NCI-H82 (cell line): ENCODE results near the gene TM9SF2.
A peak's percentile ranks its signal among the peaks of the same experiment; 100 is the strongest.
"Not testable (repeated sequence)": the region's sequence is repeated elsewhere in the genome, so short reads cannot be mapped to it uniquely, and the experiment has no call there.

ENCODE experiments used
- DNase-seq: peaks from one replicate; lab custom pipeline; 2025; lab: John Stamatoyannopoulos, UW

Gene TM9SF2

DNA sequence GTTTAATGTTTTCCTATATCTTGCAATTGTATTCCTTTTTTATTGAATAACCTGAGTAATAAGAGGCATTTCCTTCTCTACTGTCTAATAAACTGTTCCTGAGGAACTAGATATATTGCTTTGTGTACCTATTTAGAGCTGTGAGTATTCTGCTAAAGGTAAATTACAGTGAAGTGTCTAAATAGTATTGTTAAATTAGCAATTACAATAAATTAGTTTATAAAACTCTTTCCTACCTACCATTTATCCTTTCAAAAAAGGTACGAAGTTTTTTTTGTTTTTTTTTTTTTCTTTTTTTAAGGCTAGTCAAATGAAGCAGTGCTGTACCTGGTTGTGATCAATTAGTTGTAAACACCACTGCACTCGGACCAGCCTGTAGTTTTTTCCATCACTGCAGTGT lies 34.8 kb downstream of the TM9SF2 start:
- DNase-seq = no peak

DNA sequence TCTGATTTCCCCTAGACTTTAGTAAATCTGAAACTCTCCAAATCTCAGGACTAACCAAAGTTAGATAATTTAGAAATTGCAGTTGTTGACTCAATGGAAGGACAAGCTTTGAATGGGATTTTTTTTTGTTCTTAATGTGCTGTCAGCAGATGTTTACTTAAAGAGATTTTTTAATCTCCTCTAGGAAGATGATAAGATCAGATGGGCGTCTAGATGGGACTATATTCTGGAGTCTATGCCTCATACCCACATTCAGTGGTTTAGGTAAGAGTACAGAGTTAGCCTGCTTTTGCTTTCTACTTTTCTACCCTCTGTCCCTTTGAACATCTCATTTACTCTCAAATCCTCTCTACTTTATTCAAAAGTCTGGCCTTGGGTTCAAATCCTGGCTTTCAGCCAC lies 39.3 kb downstream of the TM9SF2 start:
- peak; percentile 84 for DNase-seq

DNA sequence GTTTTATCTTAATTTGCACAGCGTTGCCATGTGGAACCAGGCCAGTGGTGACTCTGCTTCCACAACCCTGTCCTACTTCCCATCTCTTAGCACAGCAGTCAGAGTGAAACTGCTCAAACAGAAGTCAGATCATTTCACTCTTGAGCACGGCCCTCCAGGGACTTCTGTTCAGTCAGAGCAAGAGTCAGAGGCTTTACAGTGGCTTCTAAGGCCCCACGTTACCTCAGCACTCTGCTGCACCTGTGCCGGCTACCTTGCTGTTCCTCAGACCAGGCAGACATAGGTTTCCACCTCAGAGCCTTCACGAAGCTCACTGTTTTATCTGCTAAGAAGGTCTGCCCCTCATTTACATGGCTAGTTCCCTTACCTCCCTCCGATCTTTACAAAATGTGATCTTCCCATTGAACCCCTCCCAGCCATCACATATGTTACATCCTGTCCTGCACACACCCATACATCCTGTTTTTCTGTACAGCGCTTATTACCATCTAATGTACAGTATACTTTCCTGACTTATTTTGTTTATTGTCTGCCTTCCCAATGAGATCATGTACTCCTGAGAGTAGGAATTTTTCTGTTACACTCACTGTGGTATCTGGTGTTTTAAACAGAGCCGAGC lies 41.6 kb downstream of the TM9SF2 start:
- no peak for DNase-seq

DNA sequence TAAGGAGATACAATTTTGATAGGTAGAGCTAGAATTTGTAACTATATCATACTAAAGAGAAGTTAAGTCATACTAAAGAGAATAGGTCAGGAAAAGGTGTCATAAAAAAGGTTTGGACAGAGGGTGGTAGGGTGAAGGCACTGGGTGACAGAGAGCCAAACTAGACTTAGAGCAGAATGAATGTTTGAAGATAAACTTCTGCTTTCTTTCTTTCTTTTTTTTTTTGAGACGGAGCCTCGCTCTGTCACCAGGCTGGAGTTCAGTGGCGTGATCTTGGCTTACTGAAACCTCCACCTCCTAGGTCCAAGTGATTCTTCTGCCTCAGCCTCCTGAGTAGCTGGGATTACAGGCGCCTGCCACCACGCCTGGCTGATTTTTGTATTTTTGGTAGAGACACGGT lies 44.1 kb downstream of the TM9SF2 start:
- no peak for DNase-seq

DNA sequence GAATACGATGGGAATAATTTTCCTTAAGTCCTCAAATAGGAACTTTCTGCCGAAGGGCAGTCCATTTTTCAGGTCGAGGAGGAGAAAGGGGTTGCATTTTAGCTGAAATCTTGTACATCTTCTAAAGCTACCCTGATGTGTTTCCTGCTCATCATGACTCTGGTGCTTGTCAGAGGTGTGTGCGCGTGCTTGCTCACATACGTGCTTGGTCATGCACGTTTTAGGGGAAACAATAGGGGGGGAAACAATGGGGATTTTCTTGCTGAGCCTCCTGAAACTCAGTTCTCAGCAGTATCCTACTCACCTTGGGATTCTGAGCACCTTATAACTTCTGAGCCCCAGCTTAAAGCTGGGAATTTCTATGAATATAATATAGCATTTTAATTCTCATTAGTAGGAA lies 44.7 kb downstream of the TM9SF2 start:
- DNase-seq = no peak

DNA sequence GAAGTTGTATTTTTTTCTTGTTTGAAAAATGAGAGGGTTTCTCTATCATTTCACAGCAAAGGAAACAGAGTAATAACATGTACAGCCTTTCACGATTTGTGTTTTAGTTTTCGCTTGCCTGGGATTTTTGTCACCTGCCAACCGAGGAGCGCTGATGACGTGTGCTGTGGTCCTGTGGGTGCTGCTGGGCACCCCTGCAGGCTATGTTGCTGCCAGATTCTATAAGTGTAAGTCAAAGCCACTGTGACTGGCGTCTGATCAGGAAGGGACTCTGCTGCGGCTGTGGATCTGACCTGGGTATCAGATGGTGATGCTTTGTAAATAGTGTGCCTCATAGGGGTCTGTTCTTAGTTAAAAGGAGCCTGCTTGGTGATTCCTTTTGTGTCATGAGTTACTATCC lies 45.6 kb downstream of the TM9SF2 start:
- DNase-seq = no peak

DNA sequence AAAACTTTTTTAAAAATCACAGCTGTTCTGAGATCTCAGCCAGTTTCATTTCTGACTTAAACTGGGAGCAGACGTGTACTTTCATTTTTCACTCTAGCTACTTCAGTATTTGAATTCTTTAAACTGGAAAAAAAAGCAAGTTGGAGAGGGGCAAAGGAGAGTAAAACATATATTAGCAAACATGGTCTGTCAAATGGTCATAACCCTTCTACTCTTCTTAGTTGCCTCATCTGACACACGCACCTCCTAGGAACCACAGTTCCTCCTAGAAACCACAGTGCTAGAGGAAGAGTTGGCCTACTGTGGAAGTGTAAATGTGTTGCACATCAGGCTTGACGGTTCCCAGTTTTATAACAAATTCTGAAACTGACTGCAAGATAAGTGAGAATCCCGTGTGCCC lies 47.2 kb downstream of the TM9SF2 start:
- no peak for DNase-seq

DNA sequence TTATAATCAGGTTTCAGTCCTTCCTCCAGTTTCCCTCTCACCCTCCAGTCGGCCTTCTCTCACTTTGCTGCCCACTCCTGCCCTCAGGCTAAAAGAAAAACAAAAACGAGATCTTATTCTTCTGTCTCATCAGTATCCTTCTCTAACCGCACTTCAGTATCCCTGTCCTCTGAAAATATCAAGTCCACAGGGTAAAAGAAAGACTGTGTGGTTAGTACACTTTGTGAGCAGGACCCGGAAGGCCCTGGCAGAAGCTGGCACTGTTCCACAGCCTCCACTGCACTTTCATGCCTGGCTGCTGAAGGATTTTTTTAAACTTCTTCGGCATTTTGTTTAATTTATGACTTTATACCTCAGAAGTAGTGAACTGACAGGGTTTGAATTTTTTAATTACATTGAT lies 51.8 kb downstream of the TM9SF2 start:
- no peak for DNase-seq

DNA sequence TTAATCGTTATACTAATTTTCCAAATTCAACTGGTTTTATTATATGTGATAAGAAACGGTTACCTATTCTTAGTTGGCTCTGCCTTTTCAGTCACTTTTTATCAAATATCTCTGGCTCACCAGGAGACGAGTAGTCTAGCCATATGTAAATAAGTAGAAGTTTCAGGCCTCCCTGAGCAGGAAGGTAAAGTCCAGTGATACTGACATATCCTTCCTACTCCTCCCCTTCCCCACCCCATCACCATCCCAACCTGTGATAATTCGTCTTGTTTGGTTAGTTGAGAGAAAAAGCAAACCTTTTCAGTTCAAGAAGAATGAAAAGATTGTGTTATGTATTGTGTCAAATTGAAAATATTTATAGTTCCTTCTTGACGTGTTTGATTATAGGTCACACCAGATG lies 53.9 kb downstream of the TM9SF2 start:
- no peak for DNase-seq

DNA sequence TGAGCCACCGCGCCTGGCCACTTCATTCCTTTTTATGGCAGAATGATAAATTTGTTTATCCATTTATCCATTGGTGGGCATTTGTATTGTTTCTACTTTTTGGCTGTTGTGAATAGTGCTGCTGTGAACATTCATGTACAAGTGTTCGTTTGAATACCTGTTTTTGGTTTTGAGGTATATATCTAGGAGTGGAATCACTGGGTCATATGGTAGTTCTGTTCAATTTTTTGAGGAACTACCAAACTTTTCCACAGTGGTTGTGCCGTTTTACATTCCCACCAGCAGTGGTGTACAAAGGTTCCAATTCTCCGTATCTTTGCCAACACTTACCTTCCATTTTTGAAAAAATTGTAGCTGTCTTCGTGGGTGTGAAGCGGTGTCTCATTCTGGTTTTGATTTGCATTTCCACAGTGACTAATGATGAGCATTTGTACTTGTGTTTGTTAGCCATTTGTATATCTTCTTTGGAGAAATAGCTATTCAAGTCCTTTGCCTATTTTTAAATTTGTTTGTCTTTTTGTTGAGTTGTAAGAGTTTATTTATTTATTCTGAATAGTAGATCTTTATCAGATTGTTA lies 55.7 kb downstream of the TM9SF2 start:
- no peak for DNase-seq

DNA sequence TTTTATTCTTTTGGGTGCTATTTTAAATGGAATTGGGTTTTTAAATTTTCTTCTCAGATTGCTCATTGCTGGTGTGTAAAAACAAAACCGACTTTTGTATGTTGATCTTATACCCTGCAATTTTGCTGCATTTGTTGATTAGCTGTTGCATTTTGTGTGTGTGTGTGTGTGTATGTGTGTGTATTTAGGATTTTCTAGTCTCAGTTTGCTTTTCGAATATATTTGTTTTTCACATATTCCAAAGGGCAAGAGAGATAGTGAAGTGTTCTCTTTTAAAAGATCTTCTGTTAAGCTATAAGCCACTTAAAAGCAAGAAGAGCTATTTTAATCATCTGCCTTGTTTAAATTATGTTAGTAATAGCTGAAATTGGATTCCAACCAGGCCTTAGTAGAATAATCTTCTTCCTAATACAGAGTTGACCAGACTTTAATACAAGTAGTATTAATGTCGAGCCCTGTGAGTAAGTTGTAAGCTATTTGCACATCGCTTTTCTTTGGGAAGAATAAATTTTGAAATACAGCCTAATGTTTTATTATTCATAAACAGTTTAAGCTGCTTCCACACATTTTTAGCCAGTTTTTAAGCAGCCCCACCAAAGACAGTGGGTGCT lies 57.4 kb downstream of the TM9SF2 start:
- peak; percentile 85 for DNase-seq

DNA sequence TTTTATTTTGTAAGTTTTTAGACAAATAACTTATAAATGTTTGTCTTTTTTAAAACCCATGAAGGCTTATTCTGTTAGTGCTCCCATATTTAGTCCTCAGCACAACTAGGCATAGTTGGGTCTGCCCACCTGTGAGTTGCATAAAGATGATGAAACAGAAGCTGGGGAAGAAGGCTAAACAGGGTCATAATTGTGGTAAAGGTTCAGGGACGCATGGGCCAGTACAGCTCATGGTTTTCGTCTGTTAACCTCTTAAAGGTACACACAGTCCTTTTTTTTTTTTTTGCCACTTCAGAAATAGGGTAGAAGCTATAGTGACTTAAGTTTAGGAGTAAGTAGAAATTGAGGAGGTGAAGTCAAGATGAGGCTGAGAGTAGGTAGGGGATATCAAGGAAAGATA lies 58.3 kb downstream of the TM9SF2 start:
- DNase-seq = peak; percentile 36

DNA sequence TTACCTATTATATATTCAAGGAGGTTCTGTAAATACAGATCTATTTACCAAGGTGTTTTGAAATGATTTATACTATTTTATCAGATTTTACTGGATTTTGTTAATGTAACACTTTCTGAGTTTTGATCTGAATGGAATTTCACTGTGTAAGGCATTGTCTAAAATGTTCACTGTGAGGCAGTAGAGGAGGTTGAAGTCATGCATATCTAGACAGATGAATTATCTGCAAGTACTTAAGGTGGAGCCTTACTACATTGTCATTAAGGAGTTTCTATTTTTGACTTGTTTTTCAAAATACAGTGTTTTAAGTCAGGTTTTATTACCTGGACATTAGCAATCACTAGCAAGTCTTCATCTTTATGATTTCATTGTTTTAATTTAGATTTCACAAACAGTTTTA lies 62.1 kb downstream of the TM9SF2 start:
- no peak for DNase-seq

DNA sequence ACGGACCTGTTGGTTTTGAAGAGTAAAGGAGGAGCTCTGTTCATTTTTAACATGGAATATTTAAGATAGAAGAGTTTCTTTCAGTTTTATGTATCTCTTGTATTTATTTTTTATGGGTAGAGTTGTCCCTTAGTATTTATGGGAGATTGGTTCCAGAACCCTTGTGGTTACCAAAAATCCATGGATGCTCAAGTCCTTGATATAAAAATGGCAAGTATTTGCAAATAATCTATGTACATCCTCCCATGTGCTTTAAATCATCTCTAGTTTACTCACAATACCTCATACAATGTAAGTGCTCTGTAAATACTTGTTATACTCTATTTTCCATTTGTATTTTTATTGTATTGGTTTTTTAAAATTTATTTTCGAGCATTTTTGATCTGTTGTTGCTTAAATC lies 63.1 kb downstream of the TM9SF2 start:
- DNase-seq = no peak

DNA sequence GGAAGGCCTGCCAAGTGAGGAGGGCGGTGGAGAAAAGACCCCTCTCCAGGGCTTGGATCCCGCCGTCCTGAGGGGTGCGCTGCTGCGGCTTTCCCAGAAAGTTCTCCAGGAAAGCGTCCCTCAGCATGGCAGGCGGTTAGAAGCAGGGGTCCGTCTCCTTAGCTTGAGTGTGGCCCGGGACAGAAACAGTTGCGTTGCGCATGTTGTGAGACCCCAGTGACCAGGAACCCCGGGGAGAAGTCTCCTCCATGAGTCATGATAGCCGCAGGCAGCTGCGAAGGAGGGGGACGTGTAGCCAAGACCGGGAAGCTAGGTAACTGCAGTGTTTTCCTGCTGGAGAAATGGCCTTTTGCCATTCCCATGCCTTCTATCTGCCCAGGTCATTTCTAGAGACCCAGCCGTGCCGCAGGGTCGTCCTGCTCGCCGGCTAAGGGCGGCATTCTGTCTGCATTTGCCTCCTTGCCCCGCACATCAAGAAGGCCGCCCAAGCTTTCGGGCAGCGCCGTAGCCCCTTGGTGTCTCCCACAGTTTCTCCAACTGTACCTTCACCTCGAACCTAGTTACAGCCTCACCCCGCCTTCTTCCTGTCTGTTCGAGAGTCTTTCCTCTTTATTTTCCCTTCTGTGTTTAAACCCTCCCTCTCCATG lies 64.3 kb downstream of the TM9SF2 start:
- DNase-seq = no peak

DNA sequence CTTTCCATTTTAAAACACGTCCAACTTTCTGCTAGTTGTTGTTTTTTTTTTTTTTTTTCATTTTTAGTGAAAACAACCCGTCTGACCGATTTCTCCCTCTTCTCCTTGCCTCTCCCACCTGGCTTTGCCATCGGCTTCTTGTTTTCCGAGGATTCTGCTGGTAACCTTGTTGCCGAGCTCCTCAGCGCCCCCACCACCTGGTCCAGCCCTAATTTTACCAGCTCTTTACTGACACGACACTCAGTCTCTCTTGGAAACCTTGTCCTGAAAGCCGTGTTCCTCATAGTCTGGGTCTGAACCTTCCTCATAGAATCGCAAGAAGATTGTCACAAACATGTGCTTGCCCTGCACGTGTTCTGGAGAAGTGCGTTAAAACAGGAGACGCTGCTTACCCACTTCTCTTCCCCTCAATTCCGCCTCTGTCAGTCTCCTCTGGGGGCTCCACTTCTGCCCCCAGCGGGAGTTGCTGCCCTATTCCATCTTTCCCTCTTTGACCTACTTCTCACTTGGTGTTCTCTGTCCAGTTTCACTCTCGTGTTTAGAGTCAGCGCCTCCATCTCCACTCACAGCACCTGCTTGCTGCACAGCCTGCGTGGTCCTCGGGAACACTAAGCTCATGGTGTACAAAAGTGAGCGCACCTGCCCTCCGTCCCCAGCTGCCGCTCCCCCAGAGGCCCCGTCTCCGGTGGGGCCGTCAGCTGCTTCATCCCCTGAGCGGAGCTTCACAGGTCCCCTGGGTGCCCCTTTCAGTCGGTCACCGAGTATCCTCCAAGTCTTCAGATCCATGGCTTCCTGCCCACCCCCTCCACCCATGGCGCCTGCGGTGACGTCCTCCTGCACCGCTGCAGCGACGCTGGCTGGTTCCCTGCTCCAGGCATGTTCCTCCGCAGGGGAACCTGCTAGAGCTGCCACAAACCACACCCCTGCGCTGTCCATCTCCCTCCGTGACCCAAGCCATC lies 65.1 kb downstream of the TM9SF2 start:
- no peak for DNase-seq

DNA sequence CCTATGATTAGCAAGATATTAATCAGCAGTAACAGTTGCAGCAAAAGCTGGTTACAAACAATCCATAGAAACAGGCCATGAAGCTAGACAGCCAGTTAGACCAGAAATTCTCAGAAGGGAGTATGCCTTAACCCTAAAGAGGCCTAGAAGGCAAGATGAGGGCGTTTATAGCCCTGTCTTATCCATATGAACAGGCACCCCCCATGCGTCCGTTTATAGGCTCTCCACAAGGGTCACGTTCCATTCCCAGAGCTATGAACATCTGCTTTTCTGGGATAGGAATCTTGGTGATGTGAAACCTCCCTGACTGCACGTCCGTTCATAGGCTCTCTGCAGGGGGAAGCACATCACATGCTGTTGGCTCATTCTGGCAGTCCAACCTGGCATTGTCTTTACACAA lies 67.6 kb downstream of the TM9SF2 start:
- not testable (repeated sequence) for DNase-seq

DNA sequence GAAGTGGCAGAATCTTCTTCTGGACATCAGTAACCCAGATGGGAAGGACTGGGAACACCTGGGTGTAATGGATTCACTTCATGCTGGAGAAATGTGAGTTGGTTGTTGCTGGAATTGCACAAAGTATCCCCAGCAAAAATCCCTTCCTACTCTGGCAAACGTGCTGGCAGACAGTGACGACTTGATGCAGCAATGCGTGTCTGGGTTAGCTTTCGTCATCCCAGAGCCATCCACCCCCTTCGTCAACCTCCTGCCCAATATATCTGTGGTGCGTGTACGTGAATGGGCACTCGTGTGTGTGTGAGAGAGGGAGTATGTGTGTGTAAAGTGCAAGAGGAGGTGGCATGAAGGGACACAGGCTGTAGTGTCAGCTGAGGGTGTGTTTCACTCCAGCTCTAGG lies 70.9 kb downstream of the TM9SF2 start:
- DNase-seq = no peak

DNA sequence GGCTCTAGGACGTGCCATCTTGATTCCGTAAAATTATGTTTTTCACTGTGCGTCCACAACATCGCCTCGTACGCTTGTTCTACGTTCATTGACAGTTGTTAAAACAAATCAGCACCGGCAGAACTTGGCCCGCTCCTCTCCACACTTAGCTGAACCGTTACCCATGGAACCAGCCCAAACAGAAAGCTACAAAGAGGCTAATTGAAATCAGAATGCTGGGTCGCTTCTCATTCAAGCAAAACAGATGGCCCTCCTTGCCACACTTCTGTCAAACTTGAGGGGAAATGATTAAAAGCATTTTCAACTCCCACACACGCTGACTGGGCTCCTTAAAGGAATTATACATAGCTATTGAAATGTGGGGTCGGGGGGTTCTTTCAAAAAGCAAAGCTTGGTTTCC lies 71.6 kb downstream of the TM9SF2 start:
- peak; percentile 16 for DNase-seq

DNA sequence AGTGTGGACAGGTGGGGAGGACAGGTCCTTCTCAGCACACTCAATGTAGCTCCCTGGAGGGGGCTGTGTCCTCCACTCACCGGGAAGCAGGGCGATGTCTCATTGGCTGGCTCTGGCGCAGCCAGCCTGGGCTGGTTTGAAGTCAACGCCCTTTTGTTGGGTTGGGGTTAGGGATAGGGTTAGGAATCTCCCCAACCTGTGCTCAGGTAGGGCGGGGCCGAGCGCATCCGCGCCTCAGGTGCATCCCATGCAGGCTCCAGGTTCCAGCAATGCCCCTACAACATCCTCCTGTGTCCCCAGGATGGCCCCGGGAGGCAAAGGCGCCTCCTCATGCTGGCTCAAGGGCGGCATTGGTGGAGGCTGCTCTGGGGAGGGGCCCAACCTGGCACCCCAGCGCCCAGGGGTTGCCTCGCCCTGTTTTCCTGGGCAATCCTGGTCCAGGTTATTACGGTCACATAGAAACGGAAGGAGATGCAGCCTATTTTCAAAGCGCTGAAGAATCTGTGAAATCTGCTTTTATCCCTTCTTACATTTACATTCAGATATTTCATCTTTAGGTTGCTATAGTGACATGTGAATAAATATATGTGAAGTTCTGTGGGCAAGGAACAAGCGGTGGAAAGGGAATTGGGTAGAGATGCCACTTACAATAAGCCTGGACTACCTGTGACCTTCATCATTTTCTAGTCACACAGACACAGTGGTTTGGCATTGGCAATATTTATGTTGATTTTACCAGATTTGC lies 74.3 kb downstream of the TM9SF2 start:
- DNase-seq = no peak
